Endothelial cell of umbilical vein (primary cell): ENCODE measurements around the gene AUH. TPM values are rescaled to one million over a fixed set of nuclear protein-coding genes. Genes with fewer than 3 reads are reported as not detected.

Experiments used
- BruUV-seq: library from RNA; stranded (reverse); fragments of 400-500 nt; replicated peaks from 2 replicates; lab custom pipeline; 2021; lab: Mats Ljungman, UMichigan
- CTCF ChIA-PET: fragments of 300-600, 350-600 bp; sonication (Branson Sonifier 250); formaldehyde crosslinking; loops from one replicate; lab custom pipeline; 2021; ENCODE audit warnings: antibody characterized with exemption, inconsistent platforms; lab: Charles Lee
- POLR2A ChIA-PET: fragments of 300-600, 350-600 bp; sonication (Branson Sonifier 250); formaldehyde crosslinking; loops from one replicate; lab custom pipeline; 2021; ENCODE audit warnings: antibody characterized with exemption, inconsistent platforms; lab: Charles Lee
- DNase-seq: peaks from one replicate; pipeline ENCODE4 v3.0.0-alpha.2; 2011; ENCODE audit warnings: low read depth, low spot score
- FAIRE-seq: peaks from 2 replicates; lab custom pipeline; 2011; peaks lifted over from hg19 to GRCh38; lab: Jason Lieb, UNC
- H2AFZ ChIP-seq: 2 replicates; pipeline ENCODE4 v1.6.0; 2012; ENCODE audit warnings: low read depth, low read length, control low read depth, inconsistent platforms
- H3K27ac ChIP-seq: 2 replicates; pipeline ENCODE4 v1.5.1; 2011; ENCODE audit warnings: low read depth, mild to moderate bottlenecking, control low read depth, low read length, moderate library complexity; ENCODE audit not compliant: insufficient read depth
- H3K27me3 ChIP-seq, 2 experiments: 2 replicates each; pipeline versions ENCODE4 v1.6.0 to v1.6.1; 2011; ENCODE audit warnings: low read length in 2 of 2, mixed read lengths in 1 of 2; ENCODE audit not compliant: control insufficient read depth in 2 of 2, insufficient read depth in 2 of 2
- H3K36me3 ChIP-seq, 2 experiments: 2 replicates in 1 of 2; 3 replicates in 1 of 2; pipeline ENCODE4 v1.5.1; 2011; ENCODE audit warnings: low read length in 2 of 2, mild to moderate bottlenecking in 1 of 2, moderate library complexity in 1 of 2; ENCODE audit not compliant: control insufficient read depth in 2 of 2, insufficient read depth in 2 of 2; ENCODE audit errors: extremely low read depth in 1 of 2
- H3K4me1 ChIP-seq: 3 replicates; pipeline ENCODE4 v1.5.1; 2011; ENCODE audit warnings: mild to moderate bottlenecking, low read length; ENCODE audit not compliant: control insufficient read depth, insufficient read depth; ENCODE audit errors: extremely low read depth
- H3K4me2 ChIP-seq: 2 replicates; pipeline ENCODE4 v1.6.1; 2011; ENCODE audit warnings: low read length, control low read depth, mixed read lengths; ENCODE audit not compliant: insufficient read depth
- H3K4me3 ChIP-seq, 3 experiments: fragments of 200-600 bp in 1 of 3; sonication (generic), shearing (Covaris generic) in 1 of 3; replicated peaks in 1 of 3; 2 replicates each; pipeline ENCODE4 v1.5.1; 2011 to 2016; ENCODE audit warnings: control low read depth in 3 of 3, low read length in 3 of 3, mild to moderate bottlenecking in 2 of 3, inconsistent platforms in 1 of 3, low read depth in 1 of 3, moderate library complexity in 1 of 3; ENCODE audit not compliant: insufficient read depth in 1 of 3
- H3K79me2 ChIP-seq: 2 replicates; pipeline ENCODE4 v1.6.0; 2012; ENCODE audit warnings: low read length, inconsistent platforms; ENCODE audit not compliant: control insufficient read depth, insufficient read depth
- H3K9ac ChIP-seq: replicated peaks from 2 replicates; pipeline ENCODE3; 2011; ENCODE audit warnings: low read length, control low read depth; ENCODE audit not compliant: insufficient read depth; ENCODE audit errors: extremely low read depth
- H3K9me1 ChIP-seq: replicated peaks from 3 replicates; pipeline ENCODE4 v1.6.0; 2011; ENCODE audit warnings: mild to moderate bottlenecking, low read length; ENCODE audit not compliant: control insufficient read depth, insufficient read depth; ENCODE audit errors: extremely low read depth
- H3K9me3 ChIP-seq: replicated peaks from 2 replicates; pipeline ENCODE4 v1.5.1; 2012; ENCODE audit warnings: low read length, inconsistent platforms; ENCODE audit not compliant: control insufficient read depth, insufficient read depth
- H4K20me1 ChIP-seq: replicated peaks from 2 replicates; pipeline ENCODE3; 2011; ENCODE audit warnings: mild to moderate bottlenecking, low read length; ENCODE audit not compliant: control insufficient read depth, insufficient read depth; ENCODE audit errors: extremely low read depth
- EZH2 ChIP-seq: IDR thresholded peaks from 2 replicates; pipeline ENCODE4 v1.6.1; 2012; ENCODE audit warnings: borderline replicate concordance, low read depth, mild to moderate bottlenecking, moderate library complexity, low read length, inconsistent platforms; ENCODE audit not compliant: severe bottlenecking
- FOS ChIP-seq: IDR thresholded peaks from 2 replicates; pipeline ENCODE4 v1.6.1; 2011; ENCODE audit warnings: mild to moderate bottlenecking, low read length, moderate library complexity, borderline replicate concordance; ENCODE audit not compliant: insufficient read depth
- GATA2 ChIP-seq: IDR thresholded peaks from 2 replicates; pipeline ENCODE4 v1.7.0; 2011; ENCODE audit warnings: low read depth, mild to moderate bottlenecking, moderate library complexity, mixed read lengths, low read length; ENCODE audit not compliant: insufficient read length, insufficient read depth
- JUN ChIP-seq: IDR thresholded peaks from 2 replicates; pipeline ENCODE4 v1.6.1; 2011; ENCODE audit warnings: borderline replicate concordance, low read depth; ENCODE audit not compliant: insufficient read length, insufficient read depth
- MYC ChIP-seq: IDR thresholded peaks from one replicate; pipeline ENCODE4 v1.6.1; 2011; ENCODE audit warnings: mild to moderate bottlenecking, low read depth, low read length
- POLR2A ChIP-seq: IDR thresholded peaks from 2 replicates; pipeline ENCODE4 v1.6.1; 2012; ENCODE audit warnings: low read depth, mild to moderate bottlenecking, control low read depth, low read length
- POLR2AphosphoS5 ChIP-seq: IDR thresholded peaks from 2 replicates; pipeline ENCODE4 v1.6.1; 2012; ENCODE audit warnings: low read depth, mild to moderate bottlenecking, control low read depth, low read length, moderate library complexity; ENCODE audit not compliant: insufficient read depth
- dilution Hi-C: fragments of 300-500 bp; cut with MboI; formaldehyde crosslinking; loops from one replicate; pipeline ENCODE4 v1.15.0; 2019; ENCODE audit warnings: low sequenced_read_pairs; ENCODE audit not compliant: extremely low pct_ligation_motif_present
- intact Hi-C: fragments of 100-400 bp; cut with micrococcal nuclease; formaldehyde crosslinking; loops from one replicate; pipeline ENCODE4 v1.10.0; 2022
- polyA plus RNA-seq, 4 experiments: library from polyadenylated mRNA; depleted of rRNA in 3 of 4; stranded (reverse) in 3 of 4; unstranded in 1 of 4; fragments of >200 nt; gene quantifications; 2 replicates each; pipeline versions ENCODE4 v1.2.1 to v1.2.3, GENCODE V29; 2011 to 2012; ENCODE audit warnings: missing spikeins in 1 of 4
- total RNA-seq: library from RNA; stranded (reverse); gene quantifications from 2 replicates; pipeline ENCODE4 v1.2.3, GENCODE V29; 2021
- TF ChIP-seq, protein P1 (sequence below): IDR thresholded peaks from 2 replicates; pipeline ENCODE4 v1.6.1; 2011; ENCODE audit not compliant: insufficient read depth, insufficient read length
- TF ChIP-seq, protein P2 (sequence below), 2 donors: IDR thresholded peaks; 1 replicate in 1 of 2; 2 replicates in 1 of 2; pipeline ENCODE4 v1.5.1; 2011; ENCODE audit warnings: low read length in 2 of 2, mild to moderate bottlenecking in 2 of 2, moderate library complexity in 2 of 2, control low read depth in 1 of 2, inconsistent platforms in 1 of 2, low read depth in 1 of 2; ENCODE audit not compliant: insufficient read depth in 1 of 2; ENCODE audit errors: extremely low read depth in 1 of 2

Gene AUH
- total and polyA plus RNA-seq, 2 donors (not counting 3 experiments of a cell fraction or from before 2014, with no cell fraction given) = 2.3 to 9.2 TPM

DNA sequence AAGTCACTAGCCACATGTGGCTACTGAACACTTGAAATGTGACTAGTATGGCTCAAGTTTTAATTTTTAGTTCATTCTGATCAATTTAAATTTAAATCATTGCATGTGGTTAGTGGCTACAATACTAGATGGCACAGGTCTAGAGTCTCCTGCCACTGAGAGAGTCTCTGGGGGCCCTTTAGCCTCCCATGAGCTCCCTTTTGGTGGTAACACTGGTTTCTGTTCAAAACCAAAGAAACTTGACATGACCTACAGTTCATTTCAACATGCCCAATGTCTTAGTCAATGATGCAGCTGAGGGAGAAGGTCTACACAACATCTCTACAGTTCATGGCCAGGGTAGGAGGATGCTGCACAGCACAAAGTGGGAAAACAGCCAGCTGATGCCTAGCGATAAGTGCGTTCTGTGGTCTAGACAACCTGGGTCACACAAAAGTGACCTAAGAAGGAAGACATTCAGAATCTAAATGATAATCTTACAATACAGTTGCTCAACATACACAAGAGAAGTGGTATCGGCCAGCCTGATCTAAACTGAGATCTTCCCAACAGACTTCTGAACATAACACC lies 121.0 kb downstream of the AUH start:
- no peak overlapping the region for H3K4me3 ChIP-seq
- ChIA-PET CTCF (no interaction called here), POLR2A (no interaction called here)
- no peak overlapping the region for H3K4me2 ChIP-seq
- no peaks in the 10 kb centered on the region for H4K20me1 ChIP-seq
- no peaks in the 10 kb centered on the region for H3K9me1 ChIP-seq
- intact Hi-C loops (no loop called here), dilution Hi-C loops (no loop called here)
- DNase-seq (no peak), FAIRE-seq (no peak)
- BruUV-seq = no TSS peak
- H3K36me3 ChIP-seq = no peaks in the 10 kb centered on the region
- no peaks in the 10 kb centered on the region for H3K79me2 ChIP-seq
- no peaks in the 10 kb centered on the region for H3K9me3 ChIP-seq
- H3K27me3 ChIP-seq = no peaks in the 10 kb centered on the region
- no peak for TF ChIP-seq EZH2
- TF ChIP-seq JUN = no peak
- TF ChIP-seq GATA2 = no peak
- TF ChIP-seq FOS = no peak
- TF ChIP-seq, protein P1, sequence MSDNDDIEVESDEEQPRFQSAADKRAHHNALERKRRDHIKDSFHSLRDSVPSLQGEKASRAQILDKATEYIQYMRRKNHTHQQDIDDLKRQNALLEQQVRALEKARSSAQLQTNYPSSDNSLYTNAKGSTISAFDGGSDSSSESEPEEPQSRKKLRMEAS = no peak
- no peaks in the 10 kb centered on the region for H3K4me1 ChIP-seq
- H3K9ac ChIP-seq = no peak overlapping the region
- no peak overlapping the region for H2AFZ ChIP-seq
- H3K27ac ChIP-seq = no peak overlapping the region

DNA sequence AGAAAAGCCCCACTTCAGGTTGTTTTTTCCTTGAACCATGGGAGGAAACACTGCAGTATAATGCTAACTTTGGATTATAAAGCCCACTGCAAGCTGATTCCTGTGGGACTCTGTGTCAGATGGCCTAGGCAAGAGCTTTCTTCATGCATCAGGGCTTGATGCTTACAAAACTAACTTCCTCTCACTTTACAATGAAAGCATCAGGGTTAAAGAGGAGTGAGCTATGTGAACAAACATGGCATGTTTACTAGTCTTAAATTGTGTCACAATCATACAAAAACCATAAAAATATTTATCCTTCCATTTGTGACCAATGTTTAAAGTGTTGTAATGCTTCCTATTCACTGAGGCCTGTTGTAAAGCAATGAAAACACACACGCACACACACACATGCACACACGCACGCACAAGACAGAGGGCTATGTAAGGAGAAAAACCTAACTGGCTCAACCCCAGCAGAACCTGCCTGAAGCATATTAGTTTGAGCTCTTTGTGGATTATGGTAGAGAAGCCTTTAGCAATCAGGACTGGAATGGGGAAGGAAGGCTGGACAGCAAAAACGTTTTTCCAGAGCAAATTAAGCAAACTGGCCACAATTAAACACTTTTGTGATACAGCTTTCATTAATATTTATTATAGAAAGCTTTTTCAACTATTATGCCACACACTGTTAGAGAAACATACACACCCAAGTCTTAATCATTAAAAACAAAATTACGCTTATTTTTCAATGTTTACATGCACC lies 122.2 kb downstream of the AUH start:
- H4K20me1 ChIP-seq = no peaks in the 10 kb centered on the region
- FAIRE-seq (no peak), DNase-seq (no peak)
- no peak overlapping the region for H3K27ac ChIP-seq
- H3K4me1 ChIP-seq = no peaks in the 10 kb centered on the region
- TF ChIP-seq FOS = no peak
- TF ChIP-seq GATA2 = no peak
- no peak for TF ChIP-seq POLR2A
- no peak for TF ChIP-seq JUN
- TF ChIP-seq, protein P1 = no peak
- TF ChIP-seq, protein P2, sequence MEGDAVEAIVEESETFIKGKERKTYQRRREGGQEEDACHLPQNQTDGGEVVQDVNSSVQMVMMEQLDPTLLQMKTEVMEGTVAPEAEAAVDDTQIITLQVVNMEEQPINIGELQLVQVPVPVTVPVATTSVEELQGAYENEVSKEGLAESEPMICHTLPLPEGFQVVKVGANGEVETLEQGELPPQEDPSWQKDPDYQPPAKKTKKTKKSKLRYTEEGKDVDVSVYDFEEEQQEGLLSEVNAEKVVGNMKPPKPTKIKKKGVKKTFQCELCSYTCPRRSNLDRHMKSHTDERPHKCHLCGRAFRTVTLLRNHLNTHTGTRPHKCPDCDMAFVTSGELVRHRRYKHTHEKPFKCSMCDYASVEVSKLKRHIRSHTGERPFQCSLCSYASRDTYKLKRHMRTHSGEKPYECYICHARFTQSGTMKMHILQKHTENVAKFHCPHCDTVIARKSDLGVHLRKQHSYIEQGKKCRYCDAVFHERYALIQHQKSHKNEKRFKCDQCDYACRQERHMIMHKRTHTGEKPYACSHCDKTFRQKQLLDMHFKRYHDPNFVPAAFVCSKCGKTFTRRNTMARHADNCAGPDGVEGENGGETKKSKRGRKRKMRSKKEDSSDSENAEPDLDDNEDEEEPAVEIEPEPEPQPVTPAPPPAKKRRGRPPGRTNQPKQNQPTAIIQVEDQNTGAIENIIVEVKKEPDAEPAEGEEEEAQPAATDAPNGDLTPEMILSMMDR (IDR thresholded peaks at IDR 0.05; ENCODE audit: extremely low read depth in 1 of 2, insufficient read depth in 1 of 2, low read depth in 1 of 2, low read length in 2 of 2) = no peak
- no peak for TF ChIP-seq MYC
- TF ChIP-seq POLR2AphosphoS5 = no peak
- TF ChIP-seq EZH2 = no peak
- no peak overlapping the region for H2AFZ ChIP-seq
- no peaks in the 10 kb centered on the region for H3K79me2 ChIP-seq
- dilution Hi-C loops = no loop called here
- intact Hi-C loops = no loop called here
- no peak overlapping the region for H3K4me2 ChIP-seq
- no TSS peak for BruUV-seq
- H3K27me3 ChIP-seq = no peaks in the 10 kb centered on the region
- H3K4me3 ChIP-seq = no peak overlapping the region
- no peaks in the 10 kb centered on the region for H3K36me3 ChIP-seq
- H3K9me3 ChIP-seq = no peaks in the 10 kb centered on the region
- no peaks in the 10 kb centered on the region for H3K9me1 ChIP-seq
- H3K9ac ChIP-seq = no peak overlapping the region
- CTCF ChIA-PET = no interaction called here
- POLR2A ChIA-PET = no interaction called here
